ENCODE measurements around the gene NANS. TPM values are rescaled to one million over a fixed set of nuclear protein-coding genes. Genes with fewer than 3 reads are reported as not detected.

The NANS gene
- total RNA-seq, 1 experiment from 2014 or later: 48.9 TPM

DNA sequence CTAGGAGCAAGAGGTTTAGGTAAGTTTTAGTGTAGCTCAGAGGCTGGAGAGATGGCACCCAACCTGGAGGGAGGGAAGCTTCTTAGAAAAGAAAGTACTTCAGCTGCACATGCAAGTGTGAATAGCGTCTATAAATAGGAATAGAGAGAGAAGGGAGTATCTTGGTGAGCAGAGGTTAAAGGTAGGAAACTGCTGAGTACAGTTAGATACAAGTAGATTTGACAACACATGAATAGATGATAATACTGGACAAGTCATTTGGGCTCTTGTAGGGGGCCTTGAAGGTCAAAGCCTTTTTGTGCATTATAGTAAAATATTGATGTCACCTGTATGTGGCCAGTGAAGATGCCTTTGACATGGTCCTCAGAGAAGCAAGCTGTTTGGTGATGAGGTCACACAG, 39.2 kb upstream of the NANS start:
- Histone ChIP-seq H3K4me2 (ENCODE audit: low read length) (no peak overlapping the region), H3K9me2 (ENCODE audit: insufficient read depth) (no peaks in the 10 kb centered on the region), H3K27ac (ENCODE audit: low read depth, low read length) (no peak overlapping the region), H3K4me1 (ENCODE audit: control insufficient read depth in 1 of 2, insufficient read depth in 2 of 2, low read length in 2 of 2) (peaks cover 0 to 16% of the 10 kb centered on the region in 2 experiments; a peak in 2 of 4 replicates), H4K20me1 (ENCODE audit: insufficient read depth) (peaks cover 11% of the 10 kb centered on the region; the same call in 1 of the 2 replicates), H3K4me3 (replicated peaks in 1 of 2; ENCODE audit: low read depth in 1 of 2, low read length in 2 of 2) (no peak overlapping the region), H3K9me3 (ENCODE audit: control insufficient read depth in 1 of 2, insufficient read depth in 1 of 2, low read depth in 1 of 2, low read length in 2 of 2) (no peaks in the 10 kb centered on the region), H3K79me2 (ENCODE audit: insufficient read depth, low read length) (peaks cover 16% of the 10 kb centered on the region), H3K9ac (ENCODE audit: low read length) (no peak overlapping the region), H2AFZ (ENCODE audit: low read depth, low read length, poor library complexity, severe bottlenecking) (no peak overlapping the region), H3K27me3 (ENCODE audit: insufficient read depth, low read length) (no peaks in the 10 kb centered on the region), H3K36me3 (ENCODE audit: control insufficient read depth in 1 of 2, insufficient read depth in 2 of 2, low read length in 2 of 2) (peaks cover 49 to 65% of the 10 kb centered on the region in 2 experiments)
- intact Hi-C loops (cut with micrococcal nuclease): no loop called here
- ATAC-seq: no peak
- TF ChIP-seq EGR1 (IDR thresholded peaks at IDR 0.05; ENCODE audit: low read depth) (no peak), ZFX (IDR thresholded peaks at IDR 0.05) (no peak), CEBPB (IDR thresholded peaks at IDR 0.05; ENCODE audit: low read depth) (no peak), POLR2A (IDR thresholded peaks at IDR 0.05; ENCODE audit: borderline replicate concordance, extremely low read depth, insufficient read depth, insufficient read length) (no peak), TCF7L2 (IDR thresholded peaks at IDR 0.05; ENCODE audit: borderline replicate concordance, extremely low read depth, insufficient read depth, insufficient read length) (no peak), SRF (IDR thresholded peaks at IDR 0.05; ENCODE audit: low read depth) (no peak)
- ChIA-PET POLR2A (no interaction called here), CTCF (no interaction called here), RAD21 (ENCODE audit: low non-redundant PET in 1 of 2, low total read pairs in 2 of 2, uncharacterized antibody in 2 of 2, unreplicated experiment in 2 of 2) (no interaction called here)
- no peak for DNase-seq (ENCODE audit: low read depth, low spot score)
- no TSS peak for BruUV-seq (replicated peaks)

GRCh38 chr9:98018347-98018746, 38.2 kb upstream of the NANS start:
- Histone ChIP-seq H3K79me2 (ENCODE audit: insufficient read depth, low read length) (peaks cover 7% of the 10 kb centered on the region), H3K9me2 (ENCODE audit: insufficient read depth) (no peaks in the 10 kb centered on the region), H3K9ac (ENCODE audit: low read length) (no peak overlapping the region), H3K4me3 (replicated peaks in 1 of 2; ENCODE audit: low read depth in 1 of 2, low read length in 2 of 2) (no peak overlapping the region), H3K36me3 (ENCODE audit: control insufficient read depth in 1 of 2, insufficient read depth in 2 of 2, low read length in 2 of 2) (peaks cover 41 to 55% of the 10 kb centered on the region in 2 experiments), H3K4me1 (ENCODE audit: control insufficient read depth in 1 of 2, insufficient read depth in 2 of 2, low read length in 2 of 2) (peaks cover 0 to 7% of the 10 kb centered on the region in 2 experiments; a peak in 2 of 4 replicates), H3K9me3 (ENCODE audit: control insufficient read depth in 1 of 2, insufficient read depth in 1 of 2, low read depth in 1 of 2, low read length in 2 of 2) (no peaks in the 10 kb centered on the region), H2AFZ (ENCODE audit: low read depth, low read length, poor library complexity, severe bottlenecking) (no peak overlapping the region), H3K27ac (ENCODE audit: low read depth, low read length) (no peak overlapping the region), H3K27me3 (ENCODE audit: insufficient read depth, low read length) (no peaks in the 10 kb centered on the region), H4K20me1 (ENCODE audit: insufficient read depth) (peaks cover 11% of the 10 kb centered on the region; the same call in 1 of the 2 replicates), H3K4me2 (ENCODE audit: low read length) (no peak overlapping the region)
- ChIA-PET POLR2A (no interaction called here), RAD21 (ENCODE audit: low non-redundant PET in 1 of 2, low total read pairs in 2 of 2, uncharacterized antibody in 2 of 2, unreplicated experiment in 2 of 2) (no interaction called here), CTCF (no interaction called here)
- TF ChIP-seq ATF3 (IDR thresholded peaks at IDR 0.05) (no peak), SIN3A (IDR thresholded peaks at IDR 0.05; ENCODE audit: low read depth) (no peak), TCF7L2 (IDR thresholded peaks at IDR 0.05; ENCODE audit: borderline replicate concordance, extremely low read depth, insufficient read depth, insufficient read length) (no peak)
- TF ChIP-seq, protein P1, sequence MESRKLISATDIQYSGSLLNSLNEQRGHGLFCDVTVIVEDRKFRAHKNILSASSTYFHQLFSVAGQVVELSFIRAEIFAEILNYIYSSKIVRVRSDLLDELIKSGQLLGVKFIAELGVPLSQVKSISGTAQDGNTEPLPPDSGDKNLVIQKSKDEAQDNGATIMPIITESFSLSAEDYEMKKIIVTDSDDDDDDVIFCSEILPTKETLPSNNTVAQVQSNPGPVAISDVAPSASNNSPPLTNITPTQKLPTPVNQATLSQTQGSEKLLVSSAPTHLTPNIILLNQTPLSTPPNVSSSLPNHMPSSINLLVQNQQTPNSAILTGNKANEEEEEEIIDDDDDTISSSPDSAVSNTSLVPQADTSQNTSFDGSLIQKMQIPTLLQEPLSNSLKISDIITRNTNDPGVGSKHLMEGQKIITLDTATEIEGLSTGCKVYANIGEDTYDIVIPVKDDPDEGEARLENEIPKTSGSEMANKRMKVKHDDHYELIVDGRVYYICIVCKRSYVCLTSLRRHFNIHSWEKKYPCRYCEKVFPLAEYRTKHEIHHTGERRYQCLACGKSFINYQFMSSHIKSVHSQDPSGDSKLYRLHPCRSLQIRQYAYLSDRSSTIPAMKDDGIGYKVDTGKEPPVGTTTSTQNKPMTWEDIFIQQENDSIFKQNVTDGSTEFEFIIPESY (IDR thresholded peaks at IDR 0.05; ENCODE audit: extremely low read depth, insufficient replicate concordance, low read length): no peak
- TF ChIP-seq, protein P2, sequence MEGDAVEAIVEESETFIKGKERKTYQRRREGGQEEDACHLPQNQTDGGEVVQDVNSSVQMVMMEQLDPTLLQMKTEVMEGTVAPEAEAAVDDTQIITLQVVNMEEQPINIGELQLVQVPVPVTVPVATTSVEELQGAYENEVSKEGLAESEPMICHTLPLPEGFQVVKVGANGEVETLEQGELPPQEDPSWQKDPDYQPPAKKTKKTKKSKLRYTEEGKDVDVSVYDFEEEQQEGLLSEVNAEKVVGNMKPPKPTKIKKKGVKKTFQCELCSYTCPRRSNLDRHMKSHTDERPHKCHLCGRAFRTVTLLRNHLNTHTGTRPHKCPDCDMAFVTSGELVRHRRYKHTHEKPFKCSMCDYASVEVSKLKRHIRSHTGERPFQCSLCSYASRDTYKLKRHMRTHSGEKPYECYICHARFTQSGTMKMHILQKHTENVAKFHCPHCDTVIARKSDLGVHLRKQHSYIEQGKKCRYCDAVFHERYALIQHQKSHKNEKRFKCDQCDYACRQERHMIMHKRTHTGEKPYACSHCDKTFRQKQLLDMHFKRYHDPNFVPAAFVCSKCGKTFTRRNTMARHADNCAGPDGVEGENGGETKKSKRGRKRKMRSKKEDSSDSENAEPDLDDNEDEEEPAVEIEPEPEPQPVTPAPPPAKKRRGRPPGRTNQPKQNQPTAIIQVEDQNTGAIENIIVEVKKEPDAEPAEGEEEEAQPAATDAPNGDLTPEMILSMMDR (IDR thresholded peaks at IDR 0.05 in 2 of 3, conservative IDR thresholded peaks at IDR 0.05 in 1 of 3; ENCODE audit: borderline replicate concordance in 1 of 3, insufficient read depth in 1 of 3, low read depth in 2 of 3, low read length in 2 of 3): no peak
- TF ChIP-seq, protein P3, sequence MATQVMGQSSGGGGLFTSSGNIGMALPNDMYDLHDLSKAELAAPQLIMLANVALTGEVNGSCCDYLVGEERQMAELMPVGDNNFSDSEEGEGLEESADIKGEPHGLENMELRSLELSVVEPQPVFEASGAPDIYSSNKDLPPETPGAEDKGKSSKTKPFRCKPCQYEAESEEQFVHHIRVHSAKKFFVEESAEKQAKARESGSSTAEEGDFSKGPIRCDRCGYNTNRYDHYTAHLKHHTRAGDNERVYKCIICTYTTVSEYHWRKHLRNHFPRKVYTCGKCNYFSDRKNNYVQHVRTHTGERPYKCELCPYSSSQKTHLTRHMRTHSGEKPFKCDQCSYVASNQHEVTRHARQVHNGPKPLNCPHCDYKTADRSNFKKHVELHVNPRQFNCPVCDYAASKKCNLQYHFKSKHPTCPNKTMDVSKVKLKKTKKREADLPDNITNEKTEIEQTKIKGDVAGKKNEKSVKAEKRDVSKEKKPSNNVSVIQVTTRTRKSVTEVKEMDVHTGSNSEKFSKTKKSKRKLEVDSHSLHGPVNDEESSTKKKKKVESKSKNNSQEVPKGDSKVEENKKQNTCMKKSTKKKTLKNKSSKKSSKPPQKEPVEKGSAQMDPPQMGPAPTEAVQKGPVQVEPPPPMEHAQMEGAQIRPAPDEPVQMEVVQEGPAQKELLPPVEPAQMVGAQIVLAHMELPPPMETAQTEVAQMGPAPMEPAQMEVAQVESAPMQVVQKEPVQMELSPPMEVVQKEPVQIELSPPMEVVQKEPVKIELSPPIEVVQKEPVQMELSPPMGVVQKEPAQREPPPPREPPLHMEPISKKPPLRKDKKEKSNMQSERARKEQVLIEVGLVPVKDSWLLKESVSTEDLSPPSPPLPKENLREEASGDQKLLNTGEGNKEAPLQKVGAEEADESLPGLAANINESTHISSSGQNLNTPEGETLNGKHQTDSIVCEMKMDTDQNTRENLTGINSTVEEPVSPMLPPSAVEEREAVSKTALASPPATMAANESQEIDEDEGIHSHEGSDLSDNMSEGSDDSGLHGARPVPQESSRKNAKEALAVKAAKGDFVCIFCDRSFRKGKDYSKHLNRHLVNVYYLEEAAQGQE (IDR thresholded peaks at IDR 0.05; ENCODE audit: low read depth): no peak
- BruUV-seq (replicated peaks): no TSS peak
- ATAC-seq: no peak
- intact Hi-C loops (cut with micrococcal nuclease): no loop called here
- no peak for DNase-seq (ENCODE audit: low read depth, low spot score)

Data from HCT116 (cell line).